GM18873 (cell line): ENCODE data around the gene PRKCB.
"Not testable (repeated sequence)": the region's sequence is repeated elsewhere in the genome, so short reads cannot be mapped to it uniquely, and the experiment has no call there.

Experiments used
- ATAC-seq: cut with Tn5 transposase; IDR thresholded peaks from one replicate; pipeline ENCODE4 v1.9.1; 2021; ENCODE audit warnings: mild to moderate bottlenecking, moderate library complexity, moderate number of reproducible peaks; ENCODE audit not compliant: unreplicated experiment, low FRiP score

The PRKCB gene

GRCh38 chr16:24027466-24027865, 191.7 kb downstream of the PRKCB start:
- ATAC-seq: no peak

- ATAC-seq: not testable (repeated sequence)
Measured at GRCh38 chr16:24029841-24030240, 194.1 kb downstream of the PRKCB start.

DNA sequence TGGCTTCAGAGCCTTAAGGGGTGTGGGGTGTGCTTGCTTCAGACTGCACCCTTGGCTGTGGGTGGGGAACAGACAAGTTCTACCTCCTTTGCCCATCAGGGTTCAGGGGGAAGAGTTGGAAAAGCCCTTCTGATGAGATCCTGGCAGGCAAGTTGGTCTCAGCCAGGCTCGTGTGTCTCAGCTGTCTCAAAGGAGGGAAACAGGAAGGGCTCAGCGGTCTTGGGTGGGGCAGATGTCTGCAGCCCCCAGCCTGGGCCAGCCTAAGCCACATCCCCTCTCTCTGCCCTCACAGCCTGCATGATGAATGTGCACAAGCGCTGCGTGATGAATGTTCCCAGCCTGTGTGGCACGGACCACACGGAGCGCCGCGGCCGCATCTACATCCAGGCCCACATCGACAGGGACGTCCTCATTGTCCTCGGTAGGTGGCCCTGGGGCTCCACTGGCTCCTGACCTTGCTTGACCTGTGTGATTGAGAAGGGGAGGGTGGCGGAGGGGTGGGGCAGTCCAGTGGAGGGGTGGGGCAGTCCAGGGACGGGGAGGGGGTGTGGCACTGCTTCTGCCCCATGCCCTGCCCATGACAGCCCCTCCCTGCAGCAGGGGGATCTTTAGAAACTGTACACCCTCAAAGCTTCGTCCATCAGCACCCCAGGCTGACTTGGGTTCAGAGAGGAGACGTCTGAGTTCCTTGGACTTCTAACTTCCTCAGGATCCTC, 199.5 kb downstream of the PRKCB start:
- ATAC-seq: no peak

DNA sequence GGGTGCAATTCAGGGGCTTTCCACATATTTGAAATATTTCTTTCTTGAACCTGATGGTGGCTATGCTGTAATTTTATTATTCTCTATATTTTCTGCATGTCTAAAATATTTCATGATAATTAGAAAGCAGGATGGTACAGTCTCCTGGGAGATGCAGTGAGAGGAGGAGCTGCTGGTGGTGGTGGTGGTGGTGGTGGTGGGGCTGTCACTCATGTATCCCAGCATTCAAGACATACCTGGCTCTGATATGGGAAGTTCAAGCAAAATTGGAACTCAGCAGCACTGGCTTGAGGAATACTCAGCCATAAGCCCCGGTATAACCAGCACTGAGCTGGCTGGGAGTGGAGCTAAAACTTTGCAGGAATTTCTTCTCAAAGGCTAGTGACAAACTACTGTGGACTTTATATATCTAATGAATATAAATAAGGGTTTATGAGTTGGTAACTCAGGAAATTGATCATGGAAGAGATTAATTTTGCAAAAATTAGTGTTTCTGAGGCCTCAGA, 200.3 kb downstream of the PRKCB start:
- no peak for ATAC-seq

DNA sequence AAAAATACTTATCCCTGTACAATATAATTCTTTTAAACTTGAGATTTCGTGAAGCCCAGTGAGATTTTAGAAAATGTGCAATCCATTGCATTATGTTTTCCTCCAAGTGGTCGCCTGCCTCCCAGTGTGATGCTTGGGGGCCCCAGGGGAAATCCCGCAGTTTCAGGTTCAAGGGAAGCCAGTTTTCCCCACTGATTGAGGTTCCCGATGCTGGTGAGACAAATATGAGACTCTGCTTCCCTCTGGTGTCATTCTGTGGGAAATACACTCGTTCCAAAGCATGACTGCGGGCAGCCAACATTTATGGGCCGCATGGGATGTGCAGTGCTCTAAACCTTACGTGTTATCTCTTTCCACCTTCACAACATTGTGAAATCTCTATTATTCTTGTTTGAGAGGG, 200.8 kb downstream of the PRKCB start:
- no peak for ATAC-seq

- no peak for ATAC-seq
Measured at GRCh38 chr16:24037335-24037734, 201.6 kb downstream of the PRKCB start.

GRCh38 chr16:24041834-24042631, 206.2 kb downstream of the PRKCB start:
- no peak for ATAC-seq

DNA sequence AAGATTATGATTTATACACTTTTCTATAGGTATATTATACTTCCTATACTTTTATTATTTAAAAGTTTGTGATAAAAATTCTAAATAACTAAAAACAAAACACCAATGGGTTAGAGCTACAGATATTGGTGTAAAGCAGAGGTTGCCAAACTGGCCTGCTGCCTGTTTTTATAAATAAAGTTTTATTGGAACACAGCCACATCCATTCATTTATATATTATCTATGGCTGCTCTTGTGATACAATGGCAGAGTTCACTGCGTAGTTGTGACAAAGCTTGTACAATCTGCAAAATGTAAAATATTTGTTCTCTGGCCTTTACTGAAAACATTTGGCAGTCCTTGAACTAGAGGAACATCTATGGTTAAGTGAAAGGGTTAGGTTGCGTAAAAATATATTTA, 208.7 kb downstream of the PRKCB start:
- no peak for ATAC-seq

GRCh38 chr16:24045641-24046040, 209.9 kb downstream of the PRKCB start:
- no peak for ATAC-seq

GRCh38 chr16:24046442-24046841, 210.7 kb downstream of the PRKCB start:
- ATAC-seq: no peak

GRCh38 chr16:24049113-24049512, 213.3 kb downstream of the PRKCB start:
- ATAC-seq: no peak

- ATAC-seq: no peak
Measured at GRCh38 chr16:24051125-24051524, 215.3 kb downstream of the PRKCB start.

DNA sequence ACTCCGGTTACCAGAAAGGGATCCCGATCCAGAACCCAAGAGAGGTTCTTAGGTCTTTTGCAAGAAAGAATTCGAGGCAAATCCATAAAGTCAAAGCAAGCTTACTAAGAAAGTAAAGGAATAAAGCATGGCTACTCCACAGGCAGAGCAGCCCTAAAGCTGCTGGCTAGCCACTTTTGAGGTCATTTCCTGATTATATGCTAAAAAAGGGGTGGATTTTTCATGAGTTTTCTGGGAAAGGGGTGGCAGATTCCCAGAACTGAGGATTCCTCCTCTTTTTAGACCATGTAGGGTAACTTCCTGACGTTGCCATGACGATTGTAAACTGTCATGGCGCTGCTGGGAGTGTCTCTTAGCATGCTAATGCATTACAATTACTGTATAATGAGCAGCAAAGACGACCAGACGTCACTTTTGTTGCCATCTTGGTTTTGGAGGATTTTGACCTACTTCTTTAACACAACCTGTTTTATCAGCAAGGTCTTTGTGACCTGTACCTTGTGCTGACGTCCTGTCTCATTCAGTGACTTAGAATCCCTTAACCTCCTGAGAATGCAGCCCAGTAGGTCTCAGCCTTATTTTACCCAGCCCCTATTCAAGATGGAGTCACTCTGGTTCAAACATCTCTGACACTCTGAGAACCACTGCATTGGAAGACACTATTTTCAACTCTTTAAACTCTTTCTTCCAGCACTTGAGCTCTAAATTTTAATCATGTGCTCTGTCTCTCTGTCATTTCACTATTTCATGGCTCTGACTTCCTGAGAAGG, 216.7 kb downstream of the PRKCB start:
- ATAC-seq: no peak

DNA sequence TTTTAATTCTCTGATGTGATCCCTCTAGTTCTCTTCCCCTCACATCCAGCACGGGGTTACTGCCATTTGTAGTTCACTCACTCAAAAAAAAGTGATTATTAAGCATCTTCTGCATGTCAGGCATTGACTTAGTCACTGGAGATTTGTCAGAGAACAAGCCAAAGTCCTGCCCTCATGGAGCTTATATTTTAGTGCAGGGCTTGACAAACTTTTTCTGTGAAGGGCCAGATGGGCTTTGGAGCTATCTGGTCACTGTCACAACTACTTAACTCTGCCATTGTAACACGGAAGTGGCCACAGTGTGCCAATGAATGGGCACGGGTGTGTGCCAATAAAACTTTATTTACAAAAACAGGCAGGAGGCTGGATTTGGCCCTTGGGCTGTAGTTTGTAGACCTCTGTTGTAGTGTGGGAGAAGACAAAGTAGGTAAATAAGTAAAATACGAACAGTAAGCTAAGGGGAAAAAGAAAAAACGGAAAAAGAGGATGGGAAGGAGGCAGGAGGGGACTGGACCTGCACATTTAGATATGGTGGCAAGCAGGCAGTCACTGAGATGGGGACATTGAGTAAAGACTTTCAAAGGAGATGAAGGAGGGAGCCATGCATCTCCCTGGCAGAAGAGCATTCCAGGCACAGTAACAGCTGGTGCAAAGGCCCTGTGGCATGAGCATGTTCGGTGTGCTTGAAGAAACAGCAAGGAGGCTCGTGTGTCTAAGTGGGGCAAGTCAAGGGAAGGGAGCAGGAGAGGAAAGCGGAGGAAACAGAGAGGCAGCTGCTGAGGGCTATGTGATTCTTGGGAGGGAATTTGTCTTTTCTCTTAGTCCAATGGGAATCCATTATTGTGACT, 217.5 kb downstream of the PRKCB start:
- no peak for ATAC-seq

DNA sequence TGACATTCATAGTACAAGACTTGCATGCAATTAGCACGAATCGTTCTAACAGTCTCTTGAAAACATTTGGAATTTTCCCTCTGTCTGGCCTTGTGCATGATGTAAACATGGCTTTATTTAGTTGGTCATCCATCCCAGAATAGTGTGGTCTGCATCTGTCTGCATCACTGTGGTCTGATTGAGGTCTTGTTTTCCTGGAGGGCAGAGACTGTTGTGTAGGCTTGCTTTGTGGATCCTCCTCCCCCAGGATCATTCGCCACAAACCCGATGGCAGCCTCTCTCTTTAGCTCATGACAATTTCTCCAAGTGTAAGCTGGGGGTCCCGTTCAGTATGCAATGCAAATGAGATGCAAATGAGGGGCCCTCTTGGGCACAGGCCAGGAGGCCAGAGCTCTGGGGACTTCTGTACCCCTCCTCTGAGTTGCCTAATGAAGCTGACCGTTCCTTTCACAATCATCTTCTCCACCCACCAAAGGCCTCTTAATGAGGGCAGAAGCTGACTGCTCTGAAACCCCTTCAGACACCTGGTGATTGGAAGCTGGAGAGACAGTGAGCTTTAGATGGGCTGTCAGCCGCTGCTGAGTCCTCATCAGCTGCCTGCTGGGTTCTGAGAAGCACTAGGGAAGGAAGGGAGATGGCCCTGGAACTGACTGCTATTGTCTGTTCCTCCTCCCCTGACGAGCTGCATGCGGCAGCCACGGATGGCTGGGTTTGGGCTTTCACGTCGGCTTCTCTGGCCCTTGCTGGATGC, 219.1 kb downstream of the PRKCB start:
- no peak for ATAC-seq

DNA sequence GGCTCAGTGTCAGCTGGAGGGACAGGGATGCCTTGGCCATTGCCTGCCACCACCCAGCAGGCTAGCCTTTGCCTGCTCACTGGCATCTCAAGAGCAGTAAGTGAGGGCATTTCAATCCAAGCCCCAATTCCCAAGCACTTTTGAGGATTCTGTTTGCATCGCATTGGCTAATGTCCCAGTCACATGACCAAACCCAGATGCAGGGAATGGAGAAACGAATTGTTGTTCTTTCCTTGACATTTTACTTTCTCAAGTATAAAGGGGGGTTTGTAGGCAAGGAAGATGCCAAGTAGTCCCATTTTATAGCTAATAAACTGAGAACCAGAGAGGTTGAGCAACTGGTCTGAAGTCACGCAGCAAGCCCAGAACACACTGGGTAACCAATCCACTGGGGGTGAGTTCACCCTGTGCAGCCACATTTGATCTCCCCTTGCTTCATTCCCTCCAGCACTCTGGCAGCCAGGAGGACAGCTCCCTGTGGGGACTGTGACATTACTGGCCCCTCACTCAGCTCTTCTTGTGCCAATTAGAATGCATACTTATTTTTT, 226.6 kb downstream of the PRKCB start:
- ATAC-seq: no peak

- ATAC-seq: no peak
Measured at GRCh38 chr16:24069036-24069590, 233.3 kb downstream of the PRKCB start.

DNA sequence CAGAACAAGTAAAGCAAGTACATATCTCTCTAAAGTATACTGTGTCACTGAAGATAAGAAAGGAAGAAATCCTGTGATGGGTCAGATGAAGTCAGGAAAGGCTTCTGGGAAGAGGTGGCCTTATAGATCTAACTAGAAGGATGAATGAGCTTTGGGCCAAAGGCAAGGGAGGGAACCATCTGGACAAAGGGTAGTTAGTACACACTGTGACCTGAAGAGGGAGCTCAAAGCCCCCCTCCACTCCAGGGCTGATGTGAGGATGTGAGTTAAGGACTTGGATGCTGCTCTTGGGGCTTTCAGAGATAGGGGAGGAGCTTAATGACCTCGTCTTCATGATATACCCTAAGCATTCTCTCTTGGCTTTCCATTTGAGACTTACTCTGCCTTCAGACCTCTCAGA, 235.1 kb downstream of the PRKCB start:
- ATAC-seq: no peak
